ENCODE data around the gene HPD.

- TF ChIP-seq, protein P1, sequence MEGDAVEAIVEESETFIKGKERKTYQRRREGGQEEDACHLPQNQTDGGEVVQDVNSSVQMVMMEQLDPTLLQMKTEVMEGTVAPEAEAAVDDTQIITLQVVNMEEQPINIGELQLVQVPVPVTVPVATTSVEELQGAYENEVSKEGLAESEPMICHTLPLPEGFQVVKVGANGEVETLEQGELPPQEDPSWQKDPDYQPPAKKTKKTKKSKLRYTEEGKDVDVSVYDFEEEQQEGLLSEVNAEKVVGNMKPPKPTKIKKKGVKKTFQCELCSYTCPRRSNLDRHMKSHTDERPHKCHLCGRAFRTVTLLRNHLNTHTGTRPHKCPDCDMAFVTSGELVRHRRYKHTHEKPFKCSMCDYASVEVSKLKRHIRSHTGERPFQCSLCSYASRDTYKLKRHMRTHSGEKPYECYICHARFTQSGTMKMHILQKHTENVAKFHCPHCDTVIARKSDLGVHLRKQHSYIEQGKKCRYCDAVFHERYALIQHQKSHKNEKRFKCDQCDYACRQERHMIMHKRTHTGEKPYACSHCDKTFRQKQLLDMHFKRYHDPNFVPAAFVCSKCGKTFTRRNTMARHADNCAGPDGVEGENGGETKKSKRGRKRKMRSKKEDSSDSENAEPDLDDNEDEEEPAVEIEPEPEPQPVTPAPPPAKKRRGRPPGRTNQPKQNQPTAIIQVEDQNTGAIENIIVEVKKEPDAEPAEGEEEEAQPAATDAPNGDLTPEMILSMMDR (IDR thresholded peaks at IDR 0.05; ENCODE audit: borderline replicate concordance, extremely low read depth, low read length, poor library complexity, severe bottlenecking), result no peak
- TF ChIP-seq EZH2 (IDR thresholded peaks at IDR 0.05; ENCODE audit: borderline replicate concordance, low read depth, low read length, severe bottlenecking), result no peak
Measured at GRCh38 chr12:121806009-121806545, 52.6 kb downstream of the HPD start.
